HG02610 (cell line): ENCODE measurements around the gene ZC3H8.

Experiments used
- ATAC-seq: cut with Tn5 transposase; IDR thresholded peaks from one replicate; pipeline ENCODE4 v1.9.1; 2021; ENCODE audit warnings: mild to moderate bottlenecking, moderate library complexity; ENCODE audit not compliant: unreplicated experiment

The ZC3H8 gene

GRCh38 chr2:112166806-112167499 is 87.9 kb downstream of the ZC3H8 start:
- ATAC-seq = no peak

GRCh38 chr2:112165296-112165695 is 89.5 kb downstream of the ZC3H8 start:
- ATAC-seq = no peak

- ATAC-seq = no peak
Measured at GRCh38 chr2:112164876-112165275, 90.0 kb downstream of the ZC3H8 start.

GRCh38 chr2:112163541-112163981 is 91.3 kb downstream of the ZC3H8 start:
- ATAC-seq = no peak

GRCh38 chr2:112162956-112163355 is 91.9 kb downstream of the ZC3H8 start:
- ATAC-seq = no peak

GRCh38 chr2:112162341-112162740 is 92.5 kb downstream of the ZC3H8 start:
- no peak for ATAC-seq
